Type B pancreatic cell (in vitro differentiated cells): ENCODE results near the gene MAOA. TPM values are rescaled to one million over a fixed set of nuclear protein-coding genes. Genes with fewer than 3 reads are reported as not detected.

Source experiments
- DNase-seq: peaks from one replicate; pipeline ENCODE4 v3.0.0; 2021; ENCODE audit warnings: mixed read lengths; ENCODE audit not compliant: unreplicated experiment; ENCODE audit errors: extremely low spot score
- H3K27ac Mint-ChIP-seq: 2 replicates; pipeline ENCODE4 v1.8.0; 2021; ENCODE audit warnings: mild to moderate bottlenecking, mixed read lengths
- H3K27me3 Mint-ChIP-seq: 2 replicates; pipeline ENCODE4 v1.8.0; 2021; ENCODE audit warnings: mixed read lengths
- H3K36me3 Mint-ChIP-seq: 2 replicates; pipeline ENCODE4 v1.8.0; 2021; ENCODE audit warnings: mixed read lengths
- H3K4me1 Mint-ChIP-seq: one replicate; pipeline ENCODE4 v1.8.0; 2021; ENCODE audit warnings: mixed read lengths; ENCODE audit not compliant: unreplicated experiment
- H3K4me3 Mint-ChIP-seq: 2 replicates; pipeline ENCODE4 v1.8.0; 2021; ENCODE audit warnings: mild to moderate bottlenecking, mixed read lengths
- H3K9me3 Mint-ChIP-seq: 2 replicates; pipeline ENCODE4 v1.8.0; 2021; ENCODE audit warnings: mixed read lengths
- CTCF ChIP-seq: fragments of 200-600 bp; sonication (generic); conservative IDR thresholded peaks from 2 replicates; pipeline ENCODE4 v1.5.0; 2021; ENCODE audit warnings: antibody characterized with exemption, mild to moderate bottlenecking
- total RNA-seq: library from RNA; stranded (reverse); gene quantifications from 2 replicates; pipeline ENCODE4 v1.2.1, GENCODE V29; 2021; ENCODE audit warnings: low replicate concordance

Gene MAOA
- total RNA-seq, 1 donor from 2014 or later, result 18.9 TPM

DNA sequence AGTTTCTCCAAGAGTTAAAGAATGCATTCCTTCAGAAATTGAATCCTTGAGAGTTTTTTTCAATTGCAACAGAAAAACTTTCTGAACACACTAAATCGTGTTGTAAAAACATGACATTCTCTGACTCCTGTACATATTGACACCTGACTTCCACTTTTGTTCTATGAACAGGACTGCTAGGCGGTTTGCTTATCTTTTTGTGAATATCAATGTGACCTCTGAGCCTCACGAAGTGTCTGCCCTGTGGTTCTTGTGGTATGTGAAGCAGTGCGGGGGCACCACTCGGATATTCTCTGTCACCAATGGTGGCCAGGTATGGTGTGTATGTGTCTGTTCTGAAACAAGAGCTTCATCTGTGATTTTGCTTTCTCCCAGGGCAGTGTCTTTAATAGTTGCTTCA is 71.9 kb downstream of the MAOA start:
- peaks cover 4% of the 10 kb centered on the region for H3K9me3 Mint-ChIP-seq
- H3K27me3 Mint-ChIP-seq, result no peaks in the 10 kb centered on the region
- H3K36me3 Mint-ChIP-seq, result peaks cover 10% of the 10 kb centered on the region
- no peak overlapping the region for H3K27ac Mint-ChIP-seq
- no peak for DNase-seq
- TF ChIP-seq CTCF, result no peak
- H3K4me3 Mint-ChIP-seq, result no peak overlapping the region
- no peaks in the 10 kb centered on the region for H3K4me1 Mint-ChIP-seq

- Mint-ChIP-seq H3K27ac (no peak overlapping the region), H3K36me3 (peaks cover 6% of the 10 kb centered on the region), H3K4me1 (no peaks in the 10 kb centered on the region), H3K27me3 (no peaks in the 10 kb centered on the region), H3K9me3 (peaks cover 4% of the 10 kb centered on the region), H3K4me3 (no peak overlapping the region)
- DNase-seq, result no peak
- TF ChIP-seq CTCF, result no peak
Measured at GRCh38 chrX:43728966-43729365, 72.9 kb downstream of the MAOA start.

GRCh38 chrX:43731086-43731485 is 75.0 kb downstream of the MAOA start:
- H3K4me1 Mint-ChIP-seq, result peaks cover 8% of the 10 kb centered on the region
- H3K4me3 Mint-ChIP-seq, result no peak overlapping the region
- peaks cover 6% of the 10 kb centered on the region for H3K36me3 Mint-ChIP-seq
- no peaks in the 10 kb centered on the region for H3K27me3 Mint-ChIP-seq
- no peak for TF ChIP-seq CTCF
- H3K27ac Mint-ChIP-seq, result no peak overlapping the region
- H3K9me3 Mint-ChIP-seq, result peaks cover 4% of the 10 kb centered on the region
- DNase-seq, result no peak

DNA sequence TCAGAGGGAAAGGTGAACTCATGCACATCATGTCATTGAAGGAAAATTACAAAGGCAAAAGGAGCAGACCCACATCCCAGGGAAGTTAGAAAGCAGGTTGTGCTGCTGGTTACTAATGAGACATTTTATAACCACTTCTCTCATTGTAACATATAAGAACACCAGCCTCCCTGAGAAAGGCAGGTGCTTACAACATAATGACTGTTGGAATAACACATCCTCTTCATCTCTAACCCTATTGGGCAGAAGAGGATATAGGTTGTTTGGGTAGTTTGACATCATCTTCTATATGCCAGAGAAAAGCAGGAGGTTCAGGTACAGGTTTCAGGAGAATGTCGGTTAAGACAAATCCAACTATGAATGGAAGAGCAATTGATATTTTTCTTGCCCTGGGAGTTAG is 77.6 kb downstream of the MAOA start:
- no peak overlapping the region for H3K4me3 Mint-ChIP-seq
- H3K9me3 Mint-ChIP-seq, result peaks cover 4% of the 10 kb centered on the region
- H3K27ac Mint-ChIP-seq, result no peak overlapping the region
- no peak for DNase-seq
- H3K27me3 Mint-ChIP-seq, result no peaks in the 10 kb centered on the region
- TF ChIP-seq CTCF, result no peak
- H3K36me3 Mint-ChIP-seq, result peaks cover 3% of the 10 kb centered on the region
- peaks cover 14% of the 10 kb centered on the region for H3K4me1 Mint-ChIP-seq

GRCh38 chrX:43734444-43734843 is 78.3 kb downstream of the MAOA start:
- peaks cover 14% of the 10 kb centered on the region for H3K4me1 Mint-ChIP-seq

More at GRCh38 chrX:43734444-43734843, 78.3 kb downstream of the MAOA start:
- H3K4me3 Mint-ChIP-seq, result no peak overlapping the region
- H3K9me3 Mint-ChIP-seq, result no peaks in the 10 kb centered on the region
- peaks cover 3% of the 10 kb centered on the region for H3K36me3 Mint-ChIP-seq
- H3K27ac Mint-ChIP-seq, result no peak overlapping the region
- no peak for DNase-seq
- TF ChIP-seq CTCF, result no peak
- no peaks in the 10 kb centered on the region for H3K27me3 Mint-ChIP-seq
